Esophagus squamous epithelium (tissue), 4 donors: ENCODE data around the gene ADD1.

Experiments
- POLR2A ChIP-seq, 4 donors: fragments of 450-650 bp; IDR thresholded peaks; one replicate each; pipeline ENCODE4 v1.6.1; 2017; ENCODE audit warnings: antibody characterized with exemption in 4 of 4, mild to moderate bottlenecking in 4 of 4, moderate library complexity in 3 of 4
- TF ChIP-seq, protein P1 (sequence below), 6 experiments: fragments of 450-650 bp in 4 of 6; fragments of 200-600 bp in 2 of 6; sonication (generic) in 2 of 6; IDR thresholded peaks; one replicate each; pipeline ENCODE4 v1.5.1; 2016 to 2019; ENCODE audit warnings: antibody characterized with exemption in 6 of 6, mild to moderate bottlenecking in 4 of 6, moderate library complexity in 4 of 6

DNA sequence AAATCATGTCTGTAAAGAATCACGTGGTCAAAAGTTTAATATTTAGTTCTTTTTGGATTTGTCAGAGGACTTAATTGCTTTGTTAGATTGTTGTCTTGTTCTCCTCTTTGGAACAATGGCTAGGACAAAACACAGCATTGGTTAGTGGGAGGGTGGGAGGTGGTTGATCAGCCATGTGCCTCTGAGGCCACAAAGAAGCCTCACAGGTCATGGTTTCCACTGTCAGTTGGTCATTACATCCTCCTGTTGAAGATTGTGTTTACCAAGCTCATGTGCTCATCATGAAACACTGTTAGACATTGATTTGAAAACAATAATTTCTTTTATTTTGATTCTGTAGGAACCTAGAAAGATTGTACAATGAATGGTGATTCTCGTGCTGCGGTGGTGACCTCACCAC lies 31.9 kb downstream of the ADD1 start:
- TF ChIP-seq POLR2A (IDR thresholded peaks at IDR 0.05) = no peak
- TF ChIP-seq, protein P1, sequence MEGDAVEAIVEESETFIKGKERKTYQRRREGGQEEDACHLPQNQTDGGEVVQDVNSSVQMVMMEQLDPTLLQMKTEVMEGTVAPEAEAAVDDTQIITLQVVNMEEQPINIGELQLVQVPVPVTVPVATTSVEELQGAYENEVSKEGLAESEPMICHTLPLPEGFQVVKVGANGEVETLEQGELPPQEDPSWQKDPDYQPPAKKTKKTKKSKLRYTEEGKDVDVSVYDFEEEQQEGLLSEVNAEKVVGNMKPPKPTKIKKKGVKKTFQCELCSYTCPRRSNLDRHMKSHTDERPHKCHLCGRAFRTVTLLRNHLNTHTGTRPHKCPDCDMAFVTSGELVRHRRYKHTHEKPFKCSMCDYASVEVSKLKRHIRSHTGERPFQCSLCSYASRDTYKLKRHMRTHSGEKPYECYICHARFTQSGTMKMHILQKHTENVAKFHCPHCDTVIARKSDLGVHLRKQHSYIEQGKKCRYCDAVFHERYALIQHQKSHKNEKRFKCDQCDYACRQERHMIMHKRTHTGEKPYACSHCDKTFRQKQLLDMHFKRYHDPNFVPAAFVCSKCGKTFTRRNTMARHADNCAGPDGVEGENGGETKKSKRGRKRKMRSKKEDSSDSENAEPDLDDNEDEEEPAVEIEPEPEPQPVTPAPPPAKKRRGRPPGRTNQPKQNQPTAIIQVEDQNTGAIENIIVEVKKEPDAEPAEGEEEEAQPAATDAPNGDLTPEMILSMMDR (IDR thresholded peaks at IDR 0.05) = no peak
